HG03571 (cell line): ENCODE results near the gene VSTM2L.
"Not testable (repeated sequence)": the region's sequence is repeated elsewhere in the genome, so short reads cannot be mapped to it uniquely, and the experiment has no call there.

ENCODE experiments used
- ATAC-seq: cut with Tn5 transposase; IDR thresholded peaks from one replicate; pipeline ENCODE4 v1.9.1; 2021; ENCODE audit not compliant: unreplicated experiment

The VSTM2L gene

GRCh38 chr20:37902504-37903313, at the start of gene VSTM2L:
TSS of gene VSTM2L (plus strand) at chr20:37903127. CDS start at chr20:37903351, 224 bp downstream.
- no peak for ATAC-seq

GRCh38 chr20:37853823-37854375, 49.0 kb upstream of the VSTM2L start:
- ATAC-seq: no peak

GRCh38 chr20:37856034-37856433, 46.9 kb upstream of the VSTM2L start:
- not testable (repeated sequence) for ATAC-seq

- no peak for ATAC-seq
These were observed 45.8 kb upstream of the VSTM2L start for GRCh38 chr20:37856932-37857660.

- ATAC-seq: no peak
These were observed 43.3 kb upstream of the VSTM2L start for GRCh38 chr20:37859406-37860171.

GRCh38 chr20:37863289-37863688, 39.6 kb upstream of the VSTM2L start:
- no peak for ATAC-seq

- ATAC-seq: no peak
These were observed 38.6 kb upstream of the VSTM2L start for GRCh38 chr20:37864298-37864697.

- no peak for ATAC-seq
These were observed 36.9 kb upstream of the VSTM2L start for GRCh38 chr20:37866051-37866450.

- ATAC-seq: no peak
These were observed 35.4 kb upstream of the VSTM2L start for GRCh38 chr20:37867289-37868195.

GRCh38 chr20:37868851-37869333, 34.0 kb upstream of the VSTM2L start:
- no peak for ATAC-seq

GRCh38 chr20:37869334-37869861, 33.5 kb upstream of the VSTM2L start:
- ATAC-seq: no peak

- ATAC-seq: no peak
These were observed 32.6 kb upstream of the VSTM2L start for GRCh38 chr20:37870294-37870693.

- ATAC-seq: no peak
These were observed 31.2 kb upstream of the VSTM2L start for GRCh38 chr20:37871751-37872150.

GRCh38 chr20:37872161-37872560, 30.8 kb upstream of the VSTM2L start:
- ATAC-seq: no peak

GRCh38 chr20:37873884-37874283, 29.0 kb upstream of the VSTM2L start:
- ATAC-seq: no peak

GRCh38 chr20:37875460-37876175, 27.3 kb upstream of the VSTM2L start:
- no peak for ATAC-seq

GRCh38 chr20:37876863-37877262, 26.1 kb upstream of the VSTM2L start:
- no peak for ATAC-seq

- no peak for ATAC-seq
These were observed 24.8 kb upstream of the VSTM2L start for GRCh38 chr20:37877832-37878772.
